T-helper 1 cell treated with Interleukin-12 subunit alpha and Interleukin-12 subunit beta and Interleukin-4 antibody, amounts not matched to agents 30 ng/mL and 1 ng/mL, for 36 hours (primary cell): Measurements from ENCODE around the gene RNF166. TPM values are rescaled to one million over a fixed set of nuclear protein-coding genes. Genes with fewer than 3 reads are reported as not detected.

Experiments
- intact Hi-C: fragments of 100-400 bp; cut with micrococcal nuclease; formaldehyde crosslinking; loops from one replicate; pipeline ENCODE4 v1.15.1; 2024
- total RNA-seq: library from RNA; stranded (reverse); gene quantifications from 2 replicates; pipeline ENCODE4 v1.2.3, GENCODE V29; 2022

The RNF166 gene
- total RNA-seq, 1 donor from 2014 or later, result 132 TPM

GRCh38 chr16:88739977-88740726 is 33.9 kb upstream of the RNF166 start:
- intact Hi-C loops, result no loop called here

- intact Hi-C loops, result no loop called here
These were observed 33.1 kb upstream of the RNF166 start for GRCh38 chr16:88739139-88739976.

DNA sequence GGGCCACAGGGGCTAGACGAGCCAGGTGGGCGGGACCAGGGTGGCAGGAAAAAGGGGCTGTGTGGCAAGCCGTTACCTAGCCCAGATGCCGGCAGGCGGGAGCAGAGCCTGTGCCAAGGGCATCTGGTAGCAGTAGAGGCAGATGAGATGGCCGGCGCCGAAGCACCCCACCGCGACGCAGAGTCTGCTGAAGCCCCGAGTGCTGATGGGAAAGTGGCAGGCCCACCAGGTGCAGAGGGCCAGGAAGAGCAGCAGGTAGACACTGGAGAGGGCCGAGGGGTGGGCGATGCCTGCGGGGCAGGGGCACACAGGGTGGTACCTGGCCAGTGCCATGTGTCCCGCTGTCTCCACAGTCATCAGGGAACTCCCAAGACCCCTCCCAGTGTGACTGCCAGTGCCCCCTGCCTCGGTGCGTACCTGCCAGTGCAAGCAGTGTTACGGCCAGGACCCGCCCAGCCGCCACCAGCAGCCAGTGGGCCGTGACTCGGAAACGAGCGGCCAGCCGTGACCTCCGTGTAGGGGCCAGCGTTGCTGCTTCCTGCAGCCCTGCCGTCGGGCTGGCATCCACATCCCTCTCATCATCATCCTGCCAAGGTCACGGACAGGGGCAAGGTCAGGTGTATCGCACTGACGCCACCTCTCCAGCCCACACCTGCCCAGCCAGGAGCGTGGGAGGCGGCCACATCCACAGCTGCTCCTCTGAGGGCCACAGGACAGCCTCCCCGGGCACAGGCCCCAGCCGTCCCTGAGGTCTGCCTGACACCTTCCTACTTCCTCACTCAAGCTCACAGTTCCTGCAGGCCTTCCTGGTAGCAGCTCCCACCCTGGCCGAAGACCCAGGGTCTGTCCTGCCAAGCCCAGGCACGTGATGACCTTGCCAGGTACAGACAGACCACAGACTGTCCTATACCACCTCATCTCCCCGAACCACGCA is 32.2 kb upstream of the RNF166 start:
- intact Hi-C loops, result no loop called here

DNA sequence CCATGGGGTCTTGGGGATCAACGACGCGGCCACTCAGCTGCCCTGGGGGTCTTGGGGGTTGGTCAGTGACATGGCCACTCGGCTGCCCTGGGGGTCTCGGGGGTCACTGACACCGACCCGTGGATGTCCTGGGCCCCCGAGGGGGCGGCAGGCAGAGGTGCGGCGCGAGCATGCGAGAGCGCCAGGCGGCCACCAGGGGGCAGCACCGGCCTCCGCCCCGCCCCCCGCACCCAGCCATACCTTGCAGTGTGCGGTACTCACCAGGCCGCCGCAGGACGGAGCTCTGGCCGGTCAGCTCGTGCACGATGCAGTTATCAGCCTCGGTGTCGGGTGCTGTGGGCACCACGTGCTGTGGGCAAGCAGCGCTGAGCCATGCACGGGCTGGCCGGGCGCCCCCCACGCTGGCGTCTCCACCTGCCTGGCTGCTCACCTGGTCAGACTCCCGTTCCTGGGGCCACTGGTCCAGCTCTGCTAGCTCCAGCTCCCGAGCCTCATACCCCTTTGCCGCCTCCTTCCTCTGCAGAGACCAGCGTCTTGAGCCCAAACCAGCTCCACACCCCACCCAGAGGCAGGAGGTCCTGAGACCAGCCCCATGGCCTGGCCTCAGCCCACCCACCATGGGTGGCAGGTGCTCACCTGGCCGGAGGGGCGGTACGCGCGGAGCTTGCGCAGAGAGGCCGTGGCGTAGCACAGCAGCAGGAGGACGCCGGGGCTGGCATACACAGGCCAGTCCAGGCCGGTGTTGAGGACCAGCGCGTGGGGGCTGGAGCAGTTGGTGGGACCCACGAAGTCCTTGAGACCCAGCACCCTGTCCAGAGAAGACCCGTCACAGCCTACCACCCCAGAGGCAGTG is 31.3 kb upstream of the RNF166 start:
- intact Hi-C loops, result loop anchor here (1.0 to 2.0 kb wide), 4 partner anchors 48 to 479 kb away; partner anchors contain the start of genes PIEZO1, TRAPPC2L and ZNF778

DNA sequence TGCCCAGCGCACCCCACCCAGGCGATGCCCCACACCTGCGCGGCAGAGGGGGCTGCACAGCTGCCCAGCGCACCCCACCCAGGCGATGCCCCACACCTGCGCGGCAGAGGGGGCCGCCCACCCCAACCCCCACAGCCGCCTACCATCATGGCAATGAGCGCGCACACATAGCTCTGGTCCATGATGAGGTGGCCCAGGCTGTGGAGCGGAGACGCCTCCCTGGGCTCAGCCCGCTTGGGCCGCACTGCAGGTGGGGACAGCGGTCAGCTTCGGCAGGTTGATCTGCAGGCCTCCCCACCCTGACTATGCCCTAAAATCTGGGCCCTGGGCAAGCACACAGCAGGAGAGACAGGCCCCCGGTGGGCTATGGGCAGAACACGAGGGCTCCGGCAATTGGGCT is 30.3 kb upstream of the RNF166 start:
- intact Hi-C loops, result loop anchor here (2.0 kb wide), 2 partner anchors 430 to 480 kb away; partner anchors contain the start of gene ZNF778

GRCh38 chr16:88736088-88736487 is 29.9 kb upstream of the RNF166 start:
- intact Hi-C loops, result loop anchor here (2.0 kb wide), 2 partner anchors 431 to 481 kb away; partner anchors contain the start of gene ZNF778

GRCh38 chr16:88735616-88736015 is 29.4 kb upstream of the RNF166 start:
- intact Hi-C loops, result loop anchor here (2.0 kb wide), 2 partner anchors 431 to 481 kb away; partner anchors contain the start of gene ZNF778

DNA sequence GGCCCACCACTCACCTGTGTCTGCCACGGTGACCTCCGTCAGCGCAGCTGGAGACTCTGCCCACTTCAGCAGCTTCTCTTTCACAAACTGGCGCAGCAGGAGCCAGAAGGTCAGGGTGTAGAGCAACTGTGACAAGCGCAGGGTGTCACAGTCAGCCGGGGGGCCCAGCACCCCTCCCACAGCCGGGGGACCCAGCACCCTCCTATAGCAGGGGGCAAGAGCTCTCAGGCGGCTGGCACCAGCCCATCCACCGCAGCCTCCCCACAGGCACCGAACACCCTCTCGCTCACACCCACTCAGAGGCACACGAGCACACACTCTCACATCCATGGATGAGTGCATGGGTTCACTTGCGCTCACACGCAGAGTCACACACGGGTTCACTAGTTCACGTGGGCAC is 28.9 kb upstream of the RNF166 start:
- intact Hi-C loops, result no loop called here

DNA sequence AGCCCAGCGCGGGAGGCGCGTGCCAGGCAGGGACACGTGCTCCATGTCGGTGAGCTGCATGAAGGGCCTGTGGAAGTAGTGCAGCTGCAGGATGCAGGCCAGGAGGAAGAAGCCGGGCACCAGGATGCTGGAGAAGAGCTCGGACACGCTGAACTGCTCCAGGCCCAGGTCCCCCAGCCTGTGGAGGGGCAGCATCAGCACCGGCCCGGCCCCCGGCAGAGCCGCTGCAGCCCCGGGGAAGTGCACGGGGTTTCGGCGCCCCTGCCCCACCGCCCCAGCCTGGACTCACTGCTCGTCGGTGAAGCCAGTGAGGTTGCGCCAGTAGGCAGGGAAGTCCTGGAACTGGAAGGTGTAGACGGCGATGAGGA is 28.1 kb upstream of the RNF166 start:
- intact Hi-C loops, result no loop called here

DNA sequence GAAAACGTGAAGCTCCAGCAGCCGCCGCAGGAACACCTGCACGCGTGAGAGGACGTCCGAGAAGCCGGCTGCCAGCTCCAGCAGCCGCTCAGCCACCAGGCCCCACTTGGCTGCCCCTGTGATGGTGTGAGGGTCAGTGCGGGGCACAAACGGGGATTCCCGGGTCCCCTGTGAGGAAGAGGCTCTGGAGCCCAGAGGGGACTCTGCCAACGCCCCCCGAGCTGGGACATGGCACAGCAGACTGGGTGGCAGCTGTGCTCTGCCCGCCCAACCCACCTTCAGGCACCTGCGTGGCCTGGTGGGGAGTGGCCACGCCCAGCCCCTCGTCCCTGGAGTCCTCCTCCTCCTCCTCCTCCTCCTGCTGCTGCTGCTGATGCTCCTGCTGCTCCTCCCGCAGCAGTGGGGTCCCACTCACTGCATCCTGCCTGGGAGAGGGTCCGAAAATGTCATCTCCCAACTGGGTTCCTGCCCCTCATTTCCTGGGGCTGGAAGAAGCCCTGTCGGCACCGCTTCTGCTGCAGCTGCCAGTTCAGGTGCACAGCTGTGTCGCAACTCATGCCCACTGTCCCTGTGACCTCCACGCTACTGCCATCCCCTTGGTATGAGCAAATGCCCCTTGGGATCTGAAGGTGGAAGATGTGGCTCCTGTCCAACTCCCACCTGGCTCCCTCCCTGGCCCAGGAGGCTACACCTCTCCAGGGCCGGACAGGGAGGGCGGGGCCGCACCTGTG is 27.6 kb upstream of the RNF166 start:
- intact Hi-C loops, result no loop called here

DNA sequence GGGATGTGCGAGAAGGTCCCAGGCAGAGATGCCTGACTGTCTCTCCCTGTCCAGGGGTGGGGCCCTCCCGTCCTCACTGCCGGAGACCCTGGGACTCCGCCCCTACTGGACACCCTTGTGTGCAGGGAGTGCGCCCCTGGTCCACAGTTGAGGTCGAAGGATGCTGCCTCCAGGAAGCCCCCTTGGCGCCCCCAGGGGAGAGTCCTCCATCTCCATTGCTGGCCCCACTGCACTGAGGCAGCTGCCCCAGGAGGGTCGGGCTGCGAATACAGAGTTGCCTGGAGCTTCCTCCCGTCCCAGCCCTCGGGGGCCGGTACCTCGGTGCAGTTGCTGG is 26.7 kb upstream of the RNF166 start:
- intact Hi-C loops, result no loop called here

DNA sequence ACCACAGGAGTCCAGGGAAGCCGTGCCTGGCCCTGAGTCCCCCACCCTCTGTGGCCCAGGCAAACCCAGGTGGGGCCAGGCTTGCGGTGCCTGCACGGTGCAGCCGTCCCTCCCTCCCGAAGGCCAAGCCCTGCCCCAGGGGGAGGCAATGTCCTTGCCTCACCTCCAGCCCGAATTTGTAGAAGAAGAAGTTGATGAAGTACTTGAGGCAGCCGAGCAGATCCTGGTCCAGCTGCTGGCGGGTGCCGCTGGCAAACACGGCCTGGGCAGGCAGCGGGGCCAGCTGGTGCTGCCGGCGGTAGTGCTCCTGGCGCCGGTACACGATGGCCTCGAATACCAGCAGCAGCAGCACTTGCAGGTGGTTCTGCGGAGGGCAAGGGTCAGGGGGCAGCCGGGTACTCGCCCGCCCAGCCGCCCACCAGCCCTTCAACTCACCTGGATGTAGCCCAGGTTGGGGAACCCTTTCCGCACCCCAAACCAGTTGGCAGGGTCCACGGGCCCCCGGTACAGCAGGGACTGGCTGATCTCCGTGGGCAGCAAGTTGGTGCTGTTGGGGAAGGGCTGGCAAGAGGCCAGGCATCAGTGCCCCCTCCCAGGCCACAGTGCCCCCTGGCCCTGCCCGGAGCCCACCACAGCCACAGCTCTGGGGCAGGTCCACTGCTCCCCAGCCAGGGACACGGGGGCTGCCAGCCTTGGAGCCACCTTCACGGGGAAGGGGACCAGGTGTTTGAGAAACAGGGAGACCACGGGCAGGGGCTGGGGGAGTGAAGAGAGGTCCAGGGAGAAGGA is 26.2 kb upstream of the RNF166 start:
- intact Hi-C loops, result no loop called here

DNA sequence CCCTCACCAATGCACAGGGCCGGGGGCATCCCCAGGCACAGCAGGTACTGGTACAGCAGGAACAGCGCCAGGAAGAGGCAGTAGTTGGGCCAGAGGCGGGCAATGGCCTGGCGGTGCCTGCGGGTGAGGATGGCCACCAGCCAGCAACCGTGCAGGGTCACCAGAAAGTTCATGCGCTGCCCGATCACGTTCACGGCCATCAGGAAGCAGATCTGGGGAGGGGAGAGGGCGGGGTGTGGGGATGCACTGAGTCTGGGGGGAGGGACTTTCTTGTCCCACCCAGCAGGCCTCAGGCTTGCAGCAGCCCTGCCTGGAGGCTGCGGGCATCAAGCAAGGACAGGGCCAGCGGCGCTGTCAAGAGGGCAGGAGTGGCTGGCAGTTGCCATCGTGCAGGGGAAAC is 25.5 kb upstream of the RNF166 start:
- intact Hi-C loops, result no loop called here

GRCh38 chr16:88730632-88731607 is 24.7 kb upstream of the RNF166 start:
- intact Hi-C loops, result no loop called here

GRCh38 chr16:88727871-88728270 is 21.7 kb upstream of the RNF166 start:
- intact Hi-C loops, result no loop called here

DNA sequence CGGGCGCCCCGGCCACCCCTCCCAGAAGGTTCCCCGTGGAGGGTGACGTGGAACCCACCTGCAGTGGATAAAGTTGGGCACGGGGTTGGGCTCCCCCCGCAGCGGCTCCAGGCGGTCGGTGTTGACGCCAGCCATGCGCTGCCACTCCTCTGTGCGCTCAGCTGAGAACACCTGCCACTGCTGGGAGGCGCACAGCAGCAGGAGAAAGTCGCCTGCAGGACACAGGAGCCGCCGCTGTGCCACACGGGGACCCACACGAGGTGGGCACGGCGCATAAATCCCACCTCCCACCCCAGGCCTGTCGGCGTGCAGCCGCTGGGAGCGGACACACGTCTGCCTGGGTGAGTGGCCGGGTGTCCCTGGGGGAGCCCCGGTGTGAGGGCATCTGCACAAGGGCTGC is 20.8 kb upstream of the RNF166 start:
- intact Hi-C loops, result no loop called here

- intact Hi-C loops, result no loop called here
These were observed 20.2 kb upstream of the RNF166 start for GRCh38 chr16:88726408-88726749.
